MM.1S (cell line): ENCODE results near the gene PRR3.

Source experiments
- CTCF ChIP-seq: fragments of 300-600 bp; sonication (generic); IDR thresholded peaks from 2 replicates; pipeline ENCODE4 v1.5.1; 2016; ENCODE audit warnings: antibody characterized with exemption, low read length, mixed read lengths
- EZH2 ChIP-seq: fragments of 300-600 bp; sonication (generic); optimal IDR thresholded peaks from 2 replicates; pipeline ENCODE3; 2017; ENCODE audit warnings: low read depth, mild to moderate bottlenecking, antibody characterized with exemption, low read length, mixed read lengths
- EZH2phosphoT487 ChIP-seq: fragments of 300-600 bp; sonication (generic); IDR thresholded peaks from 2 replicates; pipeline ENCODE4 v1.6.1; 2018; ENCODE audit warnings: antibody characterized with exemption, low read length

GRCh38 chr6:30562470-30563425, 5.7 kb downstream of the PRR3 start:
- TF ChIP-seq CTCF (no peak), EZH2phosphoT487 (no peak), EZH2 (no peak)
